ENCODE data around the gene PTPRT. TPM values are rescaled to one million over a fixed set of nuclear protein-coding genes. Genes with fewer than 3 reads are reported as not detected.

Gene PTPRT
- total RNA-seq, 1 donor = not detected

DNA sequence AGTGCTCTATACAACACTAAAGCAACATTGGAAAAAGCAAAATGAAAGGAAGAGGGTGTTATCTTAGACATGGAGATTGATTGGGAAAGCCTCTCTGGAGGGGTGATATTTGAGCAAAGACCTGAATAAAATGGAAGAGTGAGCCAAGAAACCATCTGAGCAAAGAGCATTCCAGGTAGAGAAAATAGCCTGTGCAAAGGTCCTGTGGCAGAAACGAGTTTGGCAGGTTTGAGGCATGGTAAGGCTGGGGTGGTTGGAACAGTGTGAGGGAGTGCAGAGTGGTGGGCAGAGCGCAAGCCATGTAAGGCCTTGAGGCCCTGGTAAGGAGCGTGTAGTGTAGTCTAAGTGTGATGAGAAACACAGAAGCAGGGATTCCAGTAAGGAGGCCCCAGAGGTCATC is 40.0 kb upstream of the PTPRT start:
- no peak for DNase-seq (ENCODE audit: low read depth)
- no peak for TF ChIP-seq CTCF (IDR thresholded peaks at IDR 0.05; ENCODE audit: insufficient read depth, low read depth, low read length)
- no peak overlapping the region for H3K4me3 ChIP-seq (ENCODE audit: low read depth, low read length)

- no peak overlapping the region for H3K4me3 ChIP-seq (ENCODE audit: low read depth, low read length)
- DNase-seq (ENCODE audit: low read depth) = no peak
- no peak for TF ChIP-seq CTCF (IDR thresholded peaks at IDR 0.05; ENCODE audit: insufficient read depth, low read depth, low read length)
Measured at GRCh38 chr20:43220612-43221011, 30.9 kb upstream of the PTPRT start.

GRCh38 chr20:43210901-43211300 is 21.2 kb upstream of the PTPRT start:
- DNase-seq (ENCODE audit: low read depth) = no peak
- no peak for TF ChIP-seq CTCF (IDR thresholded peaks at IDR 0.05; ENCODE audit: insufficient read depth, low read depth, low read length)
- H3K4me3 ChIP-seq (ENCODE audit: low read depth, low read length) = no peak overlapping the region

- TF ChIP-seq CTCF (IDR thresholded peaks at IDR 0.05; ENCODE audit: insufficient read depth, low read depth, low read length) = no peak
- no peak for DNase-seq (ENCODE audit: low read depth)
- no peak overlapping the region for H3K4me3 ChIP-seq (ENCODE audit: low read depth, low read length)
Measured at GRCh38 chr20:43209831-43210230, 20.1 kb upstream of the PTPRT start.

DNA sequence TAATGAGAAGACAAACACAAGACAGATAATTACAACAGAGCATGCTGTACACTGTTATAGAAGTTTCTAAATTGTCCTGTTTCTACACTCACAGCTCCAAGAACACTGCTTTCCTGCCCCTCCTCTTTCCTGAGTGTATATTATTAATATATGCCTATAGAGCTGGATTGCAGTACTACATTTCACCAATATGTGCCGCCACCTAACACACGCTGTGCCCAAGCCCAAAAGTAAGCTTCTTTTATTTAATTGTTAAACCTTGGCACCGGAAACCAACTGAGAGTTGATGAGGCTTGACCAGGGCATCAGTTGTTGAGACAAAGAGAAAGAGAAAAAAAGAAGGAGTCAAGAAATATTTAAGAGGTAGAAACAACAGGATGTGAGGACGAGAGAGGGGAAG is 16.0 kb upstream of the PTPRT start:
- no peak overlapping the region for H3K4me3 ChIP-seq (ENCODE audit: low read depth, low read length)
- TF ChIP-seq CTCF (IDR thresholded peaks at IDR 0.05; ENCODE audit: insufficient read depth, low read depth, low read length) = no peak
- DNase-seq (ENCODE audit: low read depth) = no peak

DNA sequence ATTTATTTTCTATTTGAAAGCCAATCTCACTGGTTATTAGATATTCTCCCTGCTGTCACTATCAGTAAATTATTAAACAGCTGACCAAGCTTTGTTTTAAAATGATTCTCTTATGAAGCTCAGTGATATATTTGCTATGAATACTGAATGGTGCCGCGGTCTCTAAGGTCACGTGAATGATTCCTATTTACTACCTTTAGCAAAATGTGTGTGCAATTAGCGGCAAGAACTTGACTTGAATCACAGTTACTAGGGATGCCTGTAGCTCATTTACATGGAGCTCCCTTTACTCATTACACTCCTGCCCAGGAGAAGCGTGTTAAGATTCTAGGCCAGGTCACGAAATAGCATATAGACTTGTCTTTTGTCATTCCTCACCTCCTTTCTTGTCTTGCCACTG is 12.4 kb upstream of the PTPRT start:
- no peak for DNase-seq (ENCODE audit: low read depth)
- no peak overlapping the region for H3K4me3 ChIP-seq (ENCODE audit: low read depth, low read length)
- no peak for TF ChIP-seq CTCF (IDR thresholded peaks at IDR 0.05; ENCODE audit: insufficient read depth, low read depth, low read length)

DNA sequence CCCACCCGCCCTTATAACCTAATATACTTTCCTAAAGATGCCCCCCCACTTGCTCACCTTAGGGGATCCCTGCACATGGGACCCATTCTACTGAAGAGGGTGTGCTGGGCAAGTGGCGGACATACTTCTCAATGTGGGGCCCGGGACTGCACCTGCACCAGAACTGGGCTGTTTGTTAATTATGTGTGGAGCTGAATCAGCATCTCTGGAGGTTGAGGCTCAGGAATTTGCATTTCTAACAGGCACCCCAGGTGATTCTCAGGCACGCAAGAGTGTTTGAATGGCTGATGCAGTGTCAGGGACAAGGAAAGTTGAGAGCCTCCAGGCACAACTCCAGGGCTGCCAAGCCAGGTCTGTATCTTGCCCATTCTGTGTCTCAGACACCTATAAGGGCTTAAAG is 8.9 kb upstream of the PTPRT start:
- no peak for DNase-seq (ENCODE audit: low read depth)
- TF ChIP-seq CTCF (IDR thresholded peaks at IDR 0.05; ENCODE audit: insufficient read depth, low read depth, low read length) = no peak
- no peak overlapping the region for H3K4me3 ChIP-seq (ENCODE audit: low read depth, low read length)
